CD1c-positive myeloid dendritic cell (primary cell): ENCODE data around the gene ZNF575.
"Not testable (repeated sequence)": the region's sequence is repeated elsewhere in the genome, so short reads cannot be mapped to it uniquely, and the experiment has no call there.

Experiments used
- DNase-seq: peaks from one replicate; pipeline ENCODE4 v3.0.0-alpha.2; 2016; ENCODE audit errors: extremely low spot score

Gene ZNF575

GRCh38 chr19:43541920-43542650, 9.1 kb downstream of the ZNF575 start:
- no peak for DNase-seq

- DNase-seq: no peak
Observed at GRCh38 chr19:43544077-43544476, 11.1 kb downstream of the ZNF575 start.

GRCh38 chr19:43545276-43545675, 12.3 kb downstream of the ZNF575 start:
- DNase-seq: no peak

GRCh38 chr19:43545981-43546380, 13.0 kb downstream of the ZNF575 start:
- no peak for DNase-seq

GRCh38 chr19:43546581-43546980, 13.6 kb downstream of the ZNF575 start:
- no peak for DNase-seq

- not testable (repeated sequence) for DNase-seq
Observed at GRCh38 chr19:43547926-43548325, 14.9 kb downstream of the ZNF575 start.

- DNase-seq: no peak
Observed at GRCh38 chr19:43548706-43549105, 15.7 kb downstream of the ZNF575 start.

GRCh38 chr19:43551399-43552197, 18.6 kb downstream of the ZNF575 start:
- no peak for DNase-seq

- no peak for DNase-seq
Observed at GRCh38 chr19:43552198-43552450, 19.1 kb downstream of the ZNF575 start.

- DNase-seq: no peak
Observed at GRCh38 chr19:43552616-43553015, 19.6 kb downstream of the ZNF575 start.

- no peak for DNase-seq
Observed at GRCh38 chr19:43553656-43554055, 20.7 kb downstream of the ZNF575 start.

- DNase-seq: no peak
Observed at GRCh38 chr19:43554317-43554895, 21.4 kb downstream of the ZNF575 start.

- DNase-seq: peak; percentile 83
Observed at GRCh38 chr19:43555185-43555770, 22.3 kb downstream of the ZNF575 start.

GRCh38 chr19:43560687-43561086, 27.7 kb downstream of the ZNF575 start:
- no peak for DNase-seq

- DNase-seq: no peak
Observed at GRCh38 chr19:43561139-43561970, 28.4 kb downstream of the ZNF575 start.

- DNase-seq: peak; percentile 37
Observed at GRCh38 chr19:43562226-43562697, 29.3 kb downstream of the ZNF575 start.

GRCh38 chr19:43562698-43563241, 29.8 kb downstream of the ZNF575 start:
- DNase-seq: peak; percentile 85

- DNase-seq: no peak
Observed at GRCh38 chr19:43563816-43564457, 30.9 kb downstream of the ZNF575 start.

GRCh38 chr19:43564800-43565199, 31.8 kb downstream of the ZNF575 start:
- DNase-seq: no peak

- DNase-seq: no peak
Observed at GRCh38 chr19:43569657-43570056, 36.7 kb downstream of the ZNF575 start.
